Measurements from ENCODE around the gene CYP24A1.
A peak's percentile ranks its signal among the peaks of the same experiment; 100 is the strongest.
"Not testable (repeated sequence)": the region's sequence is repeated elsewhere in the genome, so short reads cannot be mapped to it uniquely, and the experiment has no call there.

CYP24A1 gene

DNA sequence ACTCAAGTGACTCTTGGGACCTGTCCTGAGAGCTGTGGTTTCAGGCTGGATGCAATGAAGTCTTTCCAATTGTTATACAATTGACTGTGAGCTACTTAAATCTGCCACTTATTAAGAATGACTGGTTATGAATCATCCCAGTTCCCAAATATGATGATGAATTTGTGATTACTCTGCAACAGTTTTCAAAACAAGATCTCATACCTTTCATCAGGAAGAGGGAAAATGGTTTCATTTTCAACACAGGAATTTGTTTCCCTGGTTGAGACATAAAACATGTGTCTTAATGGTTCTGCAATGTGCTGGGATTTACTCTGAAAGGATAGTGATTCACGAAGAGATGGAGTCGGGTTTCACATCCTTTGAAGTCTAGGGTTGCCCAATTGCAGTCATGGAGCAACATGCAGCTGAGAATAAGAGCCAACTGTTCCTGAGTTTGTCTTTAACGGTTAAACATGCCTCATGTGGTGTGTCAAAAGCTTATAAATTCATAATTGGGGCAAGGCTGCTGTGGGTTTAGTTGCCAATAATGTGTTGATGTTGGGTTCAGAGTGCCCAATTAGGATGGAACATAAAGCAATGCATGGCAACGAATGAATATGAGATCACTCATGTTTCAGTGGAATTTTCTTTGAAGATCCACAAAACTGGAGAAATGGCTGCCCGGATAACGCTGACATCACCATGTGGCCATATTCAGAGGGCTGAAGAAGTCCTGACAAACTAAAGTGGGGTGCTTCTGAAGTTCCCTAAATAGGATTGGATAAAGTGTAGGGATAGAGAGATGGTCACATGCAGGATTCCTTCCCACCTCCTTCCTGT is 41.0 kb downstream of the CYP24A1 start:
- DNase-seq (ENCODE audit: low spot score) = peak; percentile 43

DNA sequence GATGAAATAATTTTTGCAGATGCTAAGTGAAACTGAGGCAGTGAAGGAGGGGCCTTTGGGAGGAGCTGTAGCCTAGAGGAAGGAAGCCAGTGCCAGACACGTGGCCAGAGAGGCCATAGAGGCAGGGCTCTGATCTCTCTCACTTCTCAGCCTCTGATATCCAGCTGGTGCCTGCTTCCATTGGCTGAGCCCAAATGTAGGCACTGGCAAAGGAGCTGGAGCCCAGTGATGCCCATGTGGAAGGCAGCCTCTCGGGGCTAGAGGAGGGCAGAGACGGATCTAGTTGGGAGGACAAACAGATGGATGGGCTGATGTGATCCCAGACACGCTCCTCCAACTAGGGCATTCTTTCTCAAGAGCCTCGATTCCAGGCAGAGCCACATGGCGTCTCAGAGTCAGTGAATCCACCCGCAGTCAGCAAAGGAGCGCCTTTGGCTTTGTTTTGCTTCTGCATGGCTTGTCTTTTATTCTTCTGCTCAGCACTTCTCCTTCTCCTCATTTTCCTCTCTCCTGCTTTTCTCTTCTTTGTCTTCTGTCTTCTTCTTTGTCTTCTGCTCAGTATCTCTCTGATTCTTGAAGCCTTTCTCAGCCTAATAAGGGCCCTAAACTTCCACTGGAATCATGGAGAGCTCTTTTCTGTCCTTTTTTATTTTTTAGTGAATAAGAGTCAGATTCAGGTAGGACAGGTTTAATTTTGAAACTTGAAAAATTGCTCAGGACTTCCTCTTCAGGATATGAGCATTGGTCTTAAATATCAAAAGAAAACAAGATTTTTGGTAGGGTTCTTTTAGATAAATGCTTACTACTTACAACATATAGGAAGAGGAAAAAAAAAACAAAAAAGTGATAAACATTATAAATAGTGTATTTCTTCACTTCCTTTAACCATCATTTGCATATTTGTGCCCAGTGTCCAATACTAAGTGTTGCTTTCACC is 41.8 kb downstream of the CYP24A1 start:
- no peak for DNase-seq (ENCODE audit: low spot score)

DNA sequence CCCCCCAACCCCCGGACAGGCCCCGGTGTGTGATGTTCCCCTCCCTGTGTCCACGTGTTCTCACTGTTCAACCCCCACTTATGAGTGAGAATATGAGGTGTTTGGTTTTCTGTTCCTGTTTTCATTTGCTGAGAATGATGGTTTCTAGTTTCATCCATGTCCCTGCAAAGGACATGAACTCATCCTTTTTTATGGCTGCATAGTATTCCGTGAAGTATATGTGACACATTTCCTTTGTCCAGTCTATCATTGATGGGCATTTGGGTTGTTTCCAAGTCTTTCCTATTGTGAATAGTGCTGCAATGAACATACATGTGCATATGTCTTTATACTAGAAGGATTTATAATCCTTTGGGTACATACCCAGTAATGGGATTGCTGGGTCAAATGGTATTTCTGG is 42.7 kb downstream of the CYP24A1 start:
- DNase-seq (ENCODE audit: low spot score) = not testable (repeated sequence)

DNA sequence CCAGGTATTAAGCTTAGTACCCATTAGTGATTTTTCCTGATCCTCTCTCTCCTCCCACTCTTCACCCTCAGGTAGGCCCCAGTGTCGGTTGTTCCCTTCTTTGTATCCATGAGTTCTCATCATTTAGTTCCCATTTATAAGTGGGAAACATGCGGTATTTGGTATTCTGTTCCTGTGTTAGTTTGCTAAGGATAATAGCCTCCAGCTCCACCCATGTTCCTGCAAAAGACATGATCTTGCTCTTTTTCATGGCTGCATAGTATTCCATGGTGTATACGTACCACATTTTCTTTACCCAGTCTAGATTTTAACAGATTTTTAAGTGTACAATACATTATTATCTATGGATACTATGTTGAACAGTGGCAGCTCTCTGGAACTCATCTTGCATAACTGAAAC is 44.4 kb downstream of the CYP24A1 start:
- DNase-seq (ENCODE audit: low spot score) = no peak

DNA sequence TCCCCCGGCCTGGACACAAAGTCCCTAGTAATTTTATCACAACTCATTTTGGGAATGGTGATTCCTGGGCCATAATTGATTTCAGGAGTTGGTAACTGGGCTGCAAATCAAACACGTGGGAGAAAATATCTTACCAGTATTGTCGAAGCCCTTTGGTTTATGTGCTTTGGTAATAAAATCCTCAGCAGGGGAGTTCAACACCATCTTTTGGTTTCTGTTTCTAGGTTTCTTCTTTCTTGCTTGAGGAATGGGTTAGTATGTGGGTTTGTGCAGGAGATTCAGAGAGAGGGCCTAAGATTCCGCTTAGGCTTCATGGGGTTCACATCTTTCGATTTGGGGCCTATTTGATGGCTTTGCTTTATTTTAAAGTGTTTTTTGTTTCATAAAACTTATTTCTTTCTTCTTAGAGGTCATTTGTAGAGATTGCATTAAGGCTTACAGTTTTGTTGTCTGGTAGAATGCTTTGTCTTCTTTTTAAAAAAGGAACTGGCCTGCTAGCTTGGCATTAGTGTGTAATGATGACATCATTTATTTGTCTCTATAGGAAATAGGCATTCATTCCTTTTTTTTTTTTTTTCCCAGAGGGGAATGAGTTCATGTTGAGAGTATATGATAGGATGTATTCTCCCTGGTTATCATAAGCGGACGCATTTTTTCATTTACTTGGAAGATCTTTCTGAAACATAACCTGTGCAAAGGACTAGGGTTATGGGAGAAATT is 45.8 kb downstream of the CYP24A1 start:
- no peak for DNase-seq (ENCODE audit: low spot score)

DNA sequence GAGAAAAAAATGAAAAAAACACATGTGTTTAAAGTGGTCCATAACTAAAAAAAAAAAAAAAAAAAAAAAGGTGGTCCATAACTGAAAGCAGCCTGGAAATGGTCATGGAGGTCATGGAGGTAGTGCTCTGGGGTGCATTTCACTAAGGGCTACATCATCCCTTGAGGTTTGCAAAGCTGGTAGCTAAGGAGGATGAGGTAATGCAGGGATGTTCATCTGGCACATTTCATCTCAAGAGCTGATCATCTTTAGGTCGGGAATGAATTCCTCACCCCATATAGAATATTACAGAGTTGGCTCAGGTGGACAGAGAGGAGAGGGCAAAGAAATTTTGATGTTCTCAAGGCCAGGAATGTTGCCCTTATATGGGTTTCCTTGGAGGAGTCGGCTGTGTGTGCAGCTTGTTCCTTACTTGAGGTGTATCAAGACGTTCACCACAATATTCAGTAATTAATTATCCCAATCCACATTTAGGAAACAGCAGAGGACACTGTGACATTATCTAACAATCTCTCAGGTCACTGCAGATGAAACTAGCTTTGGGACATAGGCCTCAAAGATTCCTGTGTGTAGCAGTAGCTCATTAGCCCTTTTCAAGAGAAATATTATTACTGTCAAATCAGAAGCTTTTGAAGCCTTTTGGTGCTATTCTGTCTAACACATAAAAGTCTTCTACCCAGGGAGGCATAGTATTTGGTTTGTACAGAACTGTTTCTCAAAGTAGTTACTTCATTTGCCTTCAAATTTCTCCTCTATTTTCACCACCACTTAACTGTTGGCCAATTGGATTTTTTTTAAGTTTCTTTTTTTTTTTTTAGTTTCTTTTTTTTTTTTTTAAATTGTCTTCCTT is 46.8 kb downstream of the CYP24A1 start:
- DNase-seq (ENCODE audit: low spot score) = no peak

DNA sequence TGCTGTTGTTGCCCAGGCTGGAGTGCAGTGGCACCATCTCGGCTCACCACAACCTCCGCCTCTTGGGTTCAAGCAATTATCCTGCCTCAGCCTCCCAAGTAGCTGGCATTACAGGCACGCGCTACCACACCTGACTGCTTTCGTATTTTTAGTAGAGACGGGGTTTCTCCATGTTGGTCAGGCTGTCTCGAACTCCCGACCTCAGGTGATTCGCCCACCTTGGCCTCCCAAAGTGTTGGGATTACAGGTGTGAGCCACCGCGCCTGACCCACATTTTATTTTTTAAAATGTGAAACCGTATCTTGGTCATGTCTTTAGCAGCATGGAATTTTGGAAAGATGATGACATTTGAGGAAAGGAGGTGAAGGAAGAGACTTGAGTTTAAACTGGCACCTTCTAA is 47.5 kb downstream of the CYP24A1 start:
- DNase-seq (ENCODE audit: low spot score) = not testable (repeated sequence)

DNA sequence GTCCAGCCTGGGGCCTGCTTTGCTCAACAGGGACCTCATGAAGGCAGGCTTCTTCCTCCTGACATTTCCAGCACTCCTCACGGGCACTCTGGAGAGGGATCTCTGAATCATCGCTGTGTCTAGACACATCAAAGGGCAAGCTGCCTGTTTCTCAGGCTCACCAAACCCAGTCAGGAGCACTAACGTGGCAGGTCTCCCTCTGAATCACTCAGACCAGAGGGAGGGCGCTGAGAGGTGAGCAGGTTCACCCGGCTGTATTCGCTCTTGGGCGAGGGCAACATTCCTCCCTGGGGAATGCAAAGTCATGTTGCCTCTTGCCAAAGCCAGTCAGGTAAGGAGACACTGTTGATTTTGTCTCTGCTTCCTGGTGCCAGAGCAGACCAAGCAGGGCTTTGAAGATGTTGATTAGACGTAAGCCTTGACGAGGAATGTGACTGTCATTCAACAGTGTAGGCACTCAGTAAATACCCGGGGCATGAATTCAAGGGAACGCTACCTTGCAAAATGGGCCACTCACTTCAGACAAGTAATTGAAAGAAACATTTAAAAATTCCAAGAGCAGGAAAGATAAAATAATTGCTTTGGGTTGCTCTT is 50.1 kb downstream of the CYP24A1 start:
- DNase-seq (ENCODE audit: low spot score) = peak; percentile 52

DNA sequence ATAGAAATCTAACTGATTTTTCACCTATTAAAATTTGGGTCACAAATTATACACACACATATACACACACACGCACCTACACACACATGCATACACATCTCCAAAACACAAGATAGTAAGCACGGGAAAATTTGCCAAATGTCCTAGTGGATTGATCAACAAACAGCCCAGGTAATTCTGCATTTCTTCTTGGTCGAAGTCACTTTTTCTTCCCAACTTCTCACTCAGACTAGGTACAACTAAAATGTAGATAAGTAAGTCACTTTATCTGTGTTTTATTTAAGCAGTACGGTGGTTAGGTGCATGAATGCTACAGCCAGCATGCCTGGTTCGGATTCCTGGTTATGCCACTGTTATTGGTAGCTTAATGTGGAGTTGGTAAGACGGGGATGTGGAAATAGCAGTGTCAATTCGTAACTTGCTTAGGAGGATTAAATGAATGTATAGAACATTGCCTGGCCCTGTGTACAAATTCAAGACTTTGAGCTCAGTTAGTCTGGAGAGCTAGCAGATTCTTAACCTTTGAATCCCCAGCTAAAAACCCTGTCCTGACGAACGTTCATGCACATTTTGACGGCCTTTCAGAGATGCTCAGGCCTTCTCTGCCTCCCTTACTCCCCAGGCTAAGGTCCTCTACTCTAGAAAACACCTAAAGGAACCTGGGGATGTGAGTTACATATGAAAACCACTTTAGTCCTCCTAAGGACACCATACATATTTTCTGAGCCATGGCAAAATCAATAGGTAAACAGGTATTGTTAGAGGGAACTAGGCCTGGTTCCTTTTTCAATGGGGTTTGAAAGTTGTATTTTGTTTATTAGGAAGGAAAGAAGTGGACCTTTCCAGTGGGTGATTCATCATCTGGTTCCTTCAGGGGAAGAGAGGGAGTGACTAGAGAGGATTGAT is 50.9 kb downstream of the CYP24A1 start:
- no peak for DNase-seq (ENCODE audit: low spot score)

DNA sequence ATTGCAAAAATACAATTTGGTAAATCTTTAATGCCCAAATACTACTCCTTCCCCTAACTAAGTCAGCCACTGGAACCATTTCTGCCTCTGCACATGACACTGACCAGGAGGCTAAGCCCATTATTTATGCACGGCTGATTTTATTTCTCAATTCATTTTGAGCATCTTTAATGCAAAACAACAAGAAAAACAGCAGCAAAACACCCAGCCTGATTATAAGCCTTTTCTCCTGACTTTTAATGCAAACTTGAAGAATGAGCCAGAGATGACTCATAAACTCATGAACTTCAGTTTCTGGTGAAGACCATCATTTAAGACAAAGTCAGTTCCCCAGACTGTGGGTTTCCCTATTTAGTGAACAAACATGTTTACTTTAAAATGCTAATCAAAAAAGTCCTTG is 51.6 kb downstream of the CYP24A1 start:
- no peak for DNase-seq (ENCODE audit: low spot score)

DNA sequence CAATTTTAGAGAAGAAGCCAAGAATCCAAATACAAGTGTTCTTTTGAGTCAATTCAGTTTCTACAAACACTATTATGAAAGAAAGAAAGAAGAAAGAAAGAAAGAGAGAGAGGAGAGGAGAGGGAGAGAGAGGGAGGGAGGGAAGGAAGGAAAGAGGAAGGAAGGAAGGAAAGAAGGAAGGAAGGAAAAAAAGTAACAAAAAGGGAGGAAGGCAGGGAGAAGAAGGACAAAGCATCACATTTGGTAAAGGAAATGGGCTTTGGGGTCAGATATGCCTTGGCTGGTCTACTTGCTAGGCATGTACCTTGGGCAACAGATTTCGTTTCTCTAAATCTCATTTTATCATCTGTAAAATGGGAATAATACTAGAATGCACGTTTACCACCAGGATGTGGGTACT is 54.0 kb downstream of the CYP24A1 start:
- DNase-seq (ENCODE audit: low spot score) = no peak

DNA sequence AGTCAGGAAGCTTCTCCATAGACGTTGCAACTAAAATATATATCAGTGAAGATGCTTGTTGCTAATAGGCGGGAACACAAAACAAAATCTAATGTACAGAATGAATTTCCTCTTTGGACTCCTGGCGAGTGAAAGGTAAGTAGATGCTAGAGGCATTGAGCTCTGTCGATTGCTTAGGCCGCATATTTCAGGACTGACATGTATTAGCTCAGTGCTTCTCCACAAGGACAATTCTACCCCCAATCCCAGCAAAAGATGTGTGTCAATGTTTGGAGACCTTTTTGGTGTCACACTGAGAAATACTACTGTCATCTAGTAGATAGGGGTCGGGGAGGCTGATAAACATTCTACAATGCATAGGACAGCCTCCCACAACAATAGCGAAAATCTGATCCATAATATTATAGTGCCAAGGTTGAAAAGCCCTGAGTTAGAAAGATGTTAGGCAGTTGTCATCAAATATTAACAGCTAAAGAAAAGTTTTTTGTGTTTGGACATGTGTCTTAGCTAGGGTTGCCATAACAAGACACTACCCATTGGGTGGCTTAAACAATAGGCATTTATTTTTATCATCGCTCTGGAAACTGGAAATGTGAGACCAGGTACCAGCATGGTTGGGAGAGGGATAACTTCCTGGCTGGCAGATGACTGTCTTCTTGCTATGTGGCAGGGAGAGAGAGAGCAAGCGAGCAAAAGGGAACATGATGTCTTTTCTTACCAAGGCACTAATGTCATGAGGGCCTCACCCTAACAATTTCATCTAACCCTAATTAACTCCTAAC is 55.4 kb downstream of the CYP24A1 start:
- no peak for DNase-seq (ENCODE audit: low spot score)

DNA sequence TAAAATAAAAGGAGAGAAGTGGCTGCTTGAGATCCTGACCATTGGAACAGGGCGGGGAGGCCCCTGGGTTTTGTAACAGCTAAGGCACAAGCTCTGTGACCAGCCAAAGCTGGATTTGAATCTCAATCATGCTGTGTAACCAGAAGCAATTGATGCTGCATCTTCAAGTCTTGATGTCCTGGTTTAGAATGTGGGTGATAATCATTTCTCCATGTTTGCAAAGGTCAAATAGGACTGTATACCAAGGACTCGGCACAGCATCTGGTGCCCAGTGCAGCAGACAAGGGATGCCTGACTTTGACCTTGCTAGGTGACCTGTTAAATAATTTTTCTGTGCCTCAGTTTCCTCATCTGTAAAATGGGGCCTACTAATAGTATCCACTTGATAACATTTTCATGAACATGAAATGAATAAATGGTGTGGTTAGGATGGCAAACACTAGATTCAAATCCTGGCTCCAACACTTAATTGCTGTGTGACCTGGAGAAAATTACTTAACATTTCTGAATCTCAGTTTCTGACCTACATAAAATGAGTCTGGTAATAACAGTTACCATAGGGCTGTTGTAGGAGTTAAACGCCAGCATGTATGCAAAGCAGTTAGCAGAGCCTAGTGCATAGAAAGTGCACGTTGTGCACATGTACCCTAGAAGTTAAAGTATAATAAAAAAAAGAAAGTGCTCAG is 57.1 kb downstream of the CYP24A1 start:
- DNase-seq (ENCODE audit: low spot score) = no peak

DNA sequence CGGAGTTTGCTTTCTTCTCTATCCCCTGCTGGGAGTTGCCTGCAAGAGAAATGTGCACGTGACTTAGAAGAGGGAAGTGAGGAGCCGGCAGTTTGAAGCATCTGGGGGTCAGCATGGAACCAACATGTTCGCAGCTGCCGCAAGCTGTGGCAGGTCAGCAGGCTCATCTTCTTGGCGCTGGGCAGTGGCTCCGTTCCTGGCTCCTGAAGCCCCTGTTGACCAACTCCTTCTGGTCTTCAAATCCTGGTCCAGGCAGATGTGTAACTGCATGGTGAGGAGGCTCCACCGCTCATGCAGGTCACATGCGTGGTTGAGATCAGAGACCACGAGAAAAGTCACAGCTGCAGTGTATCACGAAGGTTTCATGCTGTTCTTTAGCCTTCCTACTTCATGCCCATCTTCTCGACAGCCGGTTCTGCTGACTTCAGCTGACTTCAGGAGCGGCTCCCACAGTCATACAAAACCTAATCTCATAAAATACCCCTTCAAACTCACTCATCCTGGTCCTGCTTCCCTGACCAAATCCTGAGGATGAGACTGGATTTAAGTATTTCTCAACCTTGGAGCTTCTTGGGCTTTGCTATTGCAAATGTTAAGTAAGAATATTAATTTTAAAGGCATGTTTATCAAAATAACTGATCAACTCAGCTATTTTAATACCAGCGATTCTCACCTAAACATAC is 58.5 kb downstream of the CYP24A1 start:
- DNase-seq (ENCODE audit: low spot score) = no peak

DNA sequence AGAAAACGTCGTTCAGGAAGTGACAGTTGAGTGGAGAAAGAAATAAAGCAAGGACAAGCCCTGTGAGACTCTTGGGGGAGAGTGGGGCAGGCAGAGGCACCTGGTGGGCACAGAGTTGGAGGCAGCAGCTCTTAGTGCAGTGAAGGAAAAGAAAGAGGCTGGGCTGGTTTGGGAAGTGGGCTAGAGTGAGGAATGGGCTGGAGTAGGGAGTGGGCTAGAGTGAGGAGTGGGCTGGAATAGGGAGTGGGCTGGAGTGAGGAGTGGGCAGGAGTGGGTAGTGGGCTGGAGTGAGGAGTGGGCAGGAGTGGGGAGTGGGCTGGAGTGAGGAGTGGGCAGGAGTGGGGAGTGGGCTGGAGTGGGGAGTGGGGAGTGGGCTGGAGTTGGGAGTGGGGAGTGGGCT is 59.7 kb downstream of the CYP24A1 start:
- DNase-seq (ENCODE audit: low spot score) = no peak

DNA sequence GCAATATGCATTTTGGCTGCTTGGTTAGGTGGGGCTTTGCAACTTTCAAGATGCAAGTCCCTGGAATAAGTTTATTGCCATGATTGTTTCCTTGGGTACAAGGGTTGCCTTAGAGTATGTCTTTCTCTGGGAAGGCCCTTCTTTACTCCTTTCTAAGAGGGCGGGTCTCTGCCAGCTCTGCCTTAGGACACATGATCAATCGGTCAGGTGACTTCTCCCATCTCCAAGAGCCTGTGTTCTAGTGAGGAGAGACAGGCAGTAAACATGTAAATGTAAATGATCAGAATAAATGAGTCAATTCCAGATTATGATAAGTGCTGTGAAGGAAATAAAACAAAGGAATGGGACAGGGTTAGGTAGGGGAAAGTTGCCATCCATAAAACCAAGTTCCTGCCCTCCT is 60.2 kb downstream of the CYP24A1 start:
- DNase-seq (ENCODE audit: low spot score) = no peak

DNA sequence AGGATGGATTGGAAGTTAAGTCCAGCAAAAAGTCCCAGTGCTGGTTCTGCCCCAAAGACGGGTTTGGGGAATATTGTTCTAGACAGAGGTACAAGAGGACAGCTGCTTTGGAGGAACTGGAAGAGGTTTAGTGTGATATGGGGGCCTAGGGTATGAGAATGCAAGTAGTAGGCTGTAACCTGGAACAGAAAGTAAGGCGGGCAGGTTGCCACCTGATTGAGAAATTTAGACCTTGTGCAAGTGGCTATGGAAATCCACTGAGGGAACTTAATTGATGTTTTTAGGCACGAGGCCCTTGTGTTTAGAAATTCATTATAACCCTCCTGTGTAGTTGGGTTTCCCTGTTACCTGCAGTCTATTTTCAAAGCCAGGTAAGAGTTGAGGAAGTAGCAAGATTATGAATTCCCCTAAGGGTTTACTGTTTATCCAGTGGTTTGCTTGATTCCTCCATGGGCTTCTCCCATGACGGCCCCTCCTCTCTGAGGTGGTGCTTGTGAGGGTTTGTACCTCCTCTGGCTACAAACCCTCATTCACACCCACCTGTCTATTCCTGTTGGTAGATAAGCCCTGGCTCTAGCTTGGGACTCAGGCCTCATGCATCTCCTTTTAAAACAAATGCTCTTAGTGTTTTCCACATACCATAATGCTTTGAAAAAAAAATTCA is 61.4 kb downstream of the CYP24A1 start:
- DNase-seq (ENCODE audit: low spot score) = no peak

All from iPS-NIHi11 (cell line).